ENCODE results near the gene ZCCHC2.

Gene ZCCHC2

GRCh38 chr18:62522504-62523254 is at the start of gene ZCCHC2:
ZCCHC2 (plus strand) TSS chr18:62523025; CDS start chr18:62523425, 400 bp downstream.
- peak; percentile 99 for DNase-seq

DNA sequence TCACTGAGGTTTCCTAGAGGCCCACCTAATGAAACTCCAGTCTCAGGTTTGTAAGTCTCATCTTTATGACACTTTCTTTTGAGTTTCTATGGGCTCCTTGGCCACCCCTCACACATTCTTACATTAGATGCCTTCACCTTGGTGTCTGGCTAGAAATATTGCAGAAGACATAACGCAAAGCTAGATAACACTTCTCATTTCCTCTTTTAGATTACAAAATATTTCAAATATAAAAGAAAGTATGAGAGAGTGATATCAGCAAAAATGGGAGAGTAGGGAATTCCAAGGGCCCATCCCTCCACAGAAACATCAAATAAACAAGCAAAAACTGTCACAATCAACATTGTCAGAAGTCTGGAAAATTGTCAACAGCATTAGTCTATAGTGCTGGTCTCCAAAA is 43.3 kb upstream of the ZCCHC2 start:
- DNase-seq: peak in 2 of 3 donors; percentile 35 to 47

- DNase-seq: no peak
Observed at GRCh38 chr18:62480927-62481326, 41.9 kb upstream of the ZCCHC2 start.

DNA sequence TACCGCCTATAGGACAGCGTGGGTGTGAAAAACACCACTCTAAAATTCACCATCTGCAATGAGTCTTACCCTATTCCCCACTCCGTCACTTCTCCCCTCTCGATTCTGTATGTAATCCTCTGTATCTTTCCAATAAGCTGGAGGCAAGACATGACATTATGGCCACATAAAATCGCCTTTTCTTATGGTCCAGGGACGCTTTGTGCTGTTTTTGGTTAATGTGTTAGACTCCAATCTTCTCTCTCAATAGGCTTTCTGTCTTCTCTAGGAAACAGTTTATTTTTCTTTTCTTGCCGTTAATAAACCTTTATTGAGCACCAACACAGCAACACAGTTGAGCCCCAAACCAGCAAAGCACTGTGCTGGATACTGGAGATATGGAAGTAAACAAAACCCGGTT is 37.9 kb upstream of the ZCCHC2 start:
- no peak for DNase-seq

DNA sequence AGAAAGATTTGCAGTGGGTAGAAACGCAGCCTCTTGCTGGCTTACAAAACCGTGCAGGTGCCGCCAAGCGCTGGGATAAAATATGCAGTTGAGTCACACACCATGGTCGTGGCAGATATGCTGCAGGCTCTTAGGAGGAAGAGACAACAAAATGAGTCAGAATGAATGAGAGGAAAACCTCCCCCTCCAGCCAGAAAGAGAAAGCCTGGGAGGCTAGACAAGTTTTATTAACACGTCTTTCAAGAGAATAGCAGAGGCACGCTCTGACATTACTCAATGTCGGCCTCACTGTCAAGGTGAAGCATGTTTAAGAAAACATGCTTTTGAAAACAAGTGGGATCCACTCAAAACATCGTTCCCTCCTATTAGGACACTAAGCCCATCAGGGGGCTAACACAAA is 37.1 kb upstream of the ZCCHC2 start:
- peak in 2 of 3 donors; percentile 19 to 27 for DNase-seq

DNA sequence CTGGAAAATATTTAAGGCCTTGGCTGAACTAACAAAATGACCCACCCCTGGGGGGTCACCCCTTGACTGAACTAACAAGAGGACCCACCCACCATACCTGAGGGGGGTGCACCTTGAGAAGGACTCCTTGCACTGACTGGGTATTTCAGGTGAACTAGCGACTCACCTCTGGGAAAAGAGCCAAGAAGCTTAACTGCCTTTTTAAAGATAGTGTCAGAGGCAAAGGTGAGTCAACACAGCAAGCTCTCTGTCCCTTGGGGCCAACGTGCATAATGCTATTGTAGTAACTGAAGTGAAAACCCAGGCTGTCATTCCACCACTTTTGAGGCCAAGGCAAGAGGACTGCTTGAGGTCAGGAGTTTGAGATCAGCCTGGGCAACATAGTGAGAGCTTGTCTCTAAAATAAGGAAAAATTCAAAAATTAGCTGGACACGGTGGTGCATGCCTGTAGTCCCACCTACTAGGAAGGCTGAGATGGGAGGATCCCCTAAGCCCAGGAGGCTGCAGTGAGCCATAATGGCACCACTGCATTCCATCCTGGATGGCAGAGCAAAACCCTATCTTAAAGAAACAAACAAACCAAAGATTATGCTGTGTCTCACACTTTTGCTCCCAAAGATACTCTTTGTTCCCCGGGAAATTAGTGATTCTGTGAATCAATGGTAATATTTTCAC is 36.4 kb upstream of the ZCCHC2 start:
- DNase-seq: no peak

GRCh38 chr18:62487161-62487560 is 35.7 kb upstream of the ZCCHC2 start:
- no peak for DNase-seq

DNA sequence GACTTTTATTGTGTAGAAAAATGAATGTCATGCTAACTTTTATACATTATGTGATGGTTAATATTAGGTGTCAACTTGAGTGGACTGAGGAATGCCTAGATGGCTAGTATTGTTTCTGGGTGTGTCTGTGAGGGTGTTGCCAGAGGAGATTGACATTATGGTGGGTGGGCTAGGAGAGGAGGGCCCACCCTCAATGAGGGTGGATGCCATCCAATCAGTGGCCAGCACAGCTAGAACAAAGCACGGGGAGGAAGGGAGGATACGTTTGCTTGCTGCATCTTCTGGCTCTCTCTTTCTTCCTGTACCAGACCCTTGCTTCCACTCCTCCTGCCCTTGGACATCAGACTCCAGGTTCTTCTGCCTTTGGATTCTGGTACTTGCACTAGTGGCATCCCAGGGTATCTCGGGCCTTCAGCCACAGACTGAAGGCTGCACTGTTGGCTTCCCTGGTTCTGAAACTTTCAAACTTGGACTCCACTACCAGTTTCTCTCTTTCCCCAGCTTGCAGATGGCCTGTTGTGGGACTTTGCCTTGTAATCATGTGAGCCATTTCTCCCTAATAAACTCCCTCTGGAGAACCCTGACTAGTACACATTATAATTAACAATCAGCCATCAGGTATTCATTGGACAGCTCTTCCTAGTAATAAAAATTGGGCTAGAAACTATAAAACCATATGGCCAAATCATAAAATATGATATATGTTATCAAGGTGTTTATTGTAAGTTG is 31.7 kb upstream of the ZCCHC2 start:
- no peak for DNase-seq

GRCh38 chr18:62493033-62493862 is 29.6 kb upstream of the ZCCHC2 start:
- DNase-seq: no peak

DNA sequence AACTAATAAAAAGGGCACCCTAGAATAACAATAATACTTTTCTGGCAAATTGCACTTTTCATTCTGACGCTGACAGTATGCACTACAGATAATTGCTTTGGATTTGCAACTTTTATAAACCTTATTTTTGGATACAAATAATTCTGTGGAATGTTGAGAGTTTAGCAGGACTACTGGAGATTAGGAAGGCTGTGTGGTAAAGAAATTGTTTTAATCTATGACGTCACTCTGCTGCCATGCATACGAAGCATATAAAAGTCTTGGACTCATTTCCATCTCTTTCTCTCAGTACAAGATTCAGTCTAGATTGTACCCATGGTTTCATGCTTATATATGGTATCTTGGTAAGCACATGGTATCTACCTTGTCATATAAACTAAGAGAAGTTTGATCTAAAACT is 28.1 kb upstream of the ZCCHC2 start:
- DNase-seq: no peak

- DNase-seq: no peak
Observed at GRCh38 chr18:62496262-62496661, 26.6 kb upstream of the ZCCHC2 start.

DNA sequence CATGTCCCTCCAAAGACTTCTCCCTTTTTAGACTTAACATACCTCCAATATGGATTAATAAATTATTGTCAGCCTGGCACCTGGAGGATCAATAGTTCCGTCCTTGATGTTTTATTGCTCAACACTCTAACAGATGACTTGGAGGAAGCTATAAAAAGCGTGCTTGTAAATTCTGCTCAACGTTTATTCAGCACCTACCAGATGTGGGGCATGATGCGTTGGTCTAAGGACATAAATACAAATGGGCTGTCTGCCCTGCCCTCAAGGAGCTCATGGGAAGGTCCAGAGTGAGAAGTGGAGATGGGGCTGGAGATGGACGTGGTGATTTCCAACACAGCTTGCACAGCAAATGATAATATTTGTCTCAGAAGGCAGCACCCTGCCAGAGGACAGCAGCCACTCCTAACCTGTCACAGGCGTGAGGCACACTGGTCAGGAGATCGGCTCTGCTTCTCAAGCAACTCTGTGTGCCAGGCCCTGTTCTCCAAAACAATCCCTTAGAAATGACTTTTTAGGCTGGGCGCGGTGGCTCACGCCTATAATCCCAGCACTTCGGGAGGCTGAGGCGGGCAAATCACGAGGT is 25.5 kb upstream of the ZCCHC2 start:
- DNase-seq: no peak

- DNase-seq: peak in 1 of 3 donors; percentile 27
Observed at GRCh38 chr18:62498616-62499262, 24.1 kb upstream of the ZCCHC2 start.

DNA sequence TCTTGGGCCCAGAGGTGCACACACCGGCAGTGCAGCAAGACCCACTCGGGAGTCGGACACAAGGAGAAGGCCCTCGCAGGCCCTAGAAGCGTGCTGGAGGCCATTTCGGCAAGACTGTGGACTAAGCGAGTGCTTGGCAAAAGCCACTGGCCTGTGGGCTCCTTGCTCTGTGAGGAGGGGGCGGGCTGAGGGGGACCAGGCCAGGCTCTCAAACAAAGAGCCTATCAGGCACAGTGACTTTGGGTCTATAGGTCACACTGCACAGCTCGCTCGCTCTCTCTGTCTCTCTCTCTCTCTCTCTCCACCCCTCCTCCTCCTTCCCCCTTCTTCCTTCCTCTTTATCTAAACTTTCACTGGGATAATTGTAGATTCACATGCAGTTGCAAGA is 23.6 kb upstream of the ZCCHC2 start:
- peak; percentile 44 to 54 (median 49) for DNase-seq

DNA sequence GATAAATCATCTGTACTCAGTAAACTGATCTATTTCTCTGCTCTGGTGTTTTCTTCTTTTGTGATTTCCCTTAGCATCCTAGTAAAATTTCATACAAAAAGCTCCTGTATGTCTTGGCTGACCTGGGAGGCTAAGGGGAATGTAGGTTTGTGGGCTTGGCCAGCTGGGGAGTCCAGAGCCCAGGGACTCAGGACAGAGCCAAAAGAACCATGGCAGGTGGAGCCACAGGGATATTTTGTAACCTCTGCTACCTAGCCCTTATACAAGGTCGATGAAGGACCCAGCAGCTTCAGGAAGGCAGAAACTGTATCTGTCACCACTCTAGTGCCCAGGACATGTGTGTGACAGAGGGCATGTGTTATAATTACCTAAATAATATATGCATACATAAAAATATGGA is 22.7 kb upstream of the ZCCHC2 start:
- no peak for DNase-seq

- DNase-seq: no peak
Observed at GRCh38 chr18:62500966-62501591, 21.7 kb upstream of the ZCCHC2 start.

DNA sequence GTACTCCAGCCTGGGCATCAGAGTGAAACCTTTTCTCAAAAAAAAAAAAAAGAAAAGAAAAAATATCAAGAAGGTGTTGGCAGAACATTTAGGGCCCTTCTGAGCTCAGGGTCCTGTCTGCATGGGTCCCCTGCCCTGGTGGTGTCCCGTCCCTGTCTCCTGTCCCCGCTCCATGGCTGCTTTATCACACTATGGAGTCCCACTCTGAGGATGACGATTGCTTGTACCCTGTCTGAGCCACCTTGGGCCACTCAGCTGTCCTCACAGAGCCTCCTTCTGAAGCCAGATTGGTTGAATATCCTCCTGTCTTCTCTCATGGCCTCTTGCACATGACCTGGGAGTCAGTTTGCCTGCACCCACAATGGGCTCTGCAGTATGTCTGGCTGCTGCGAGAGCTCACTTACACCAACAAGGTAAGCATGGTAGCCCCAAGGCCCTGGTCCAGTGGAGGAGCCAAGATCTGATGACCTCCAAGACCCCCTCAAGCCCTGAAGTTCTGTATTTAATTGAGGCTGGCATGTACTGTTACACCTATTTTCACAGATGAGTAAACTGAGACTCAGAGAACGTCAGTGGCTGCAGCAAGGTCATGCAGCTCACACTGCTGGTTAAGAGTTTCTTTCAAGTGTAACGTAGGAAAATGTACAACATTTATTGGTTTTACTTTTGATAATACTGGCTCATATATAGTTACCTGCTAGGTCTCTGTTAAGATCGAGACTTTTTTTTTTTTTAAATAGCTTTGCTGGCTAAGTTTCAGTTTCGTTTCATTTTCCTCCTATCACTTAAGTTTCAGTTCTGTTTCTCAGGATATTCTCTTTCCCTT is 16.9 kb upstream of the ZCCHC2 start:
- DNase-seq: peak; percentile 65 to 92 (median 89)

DNA sequence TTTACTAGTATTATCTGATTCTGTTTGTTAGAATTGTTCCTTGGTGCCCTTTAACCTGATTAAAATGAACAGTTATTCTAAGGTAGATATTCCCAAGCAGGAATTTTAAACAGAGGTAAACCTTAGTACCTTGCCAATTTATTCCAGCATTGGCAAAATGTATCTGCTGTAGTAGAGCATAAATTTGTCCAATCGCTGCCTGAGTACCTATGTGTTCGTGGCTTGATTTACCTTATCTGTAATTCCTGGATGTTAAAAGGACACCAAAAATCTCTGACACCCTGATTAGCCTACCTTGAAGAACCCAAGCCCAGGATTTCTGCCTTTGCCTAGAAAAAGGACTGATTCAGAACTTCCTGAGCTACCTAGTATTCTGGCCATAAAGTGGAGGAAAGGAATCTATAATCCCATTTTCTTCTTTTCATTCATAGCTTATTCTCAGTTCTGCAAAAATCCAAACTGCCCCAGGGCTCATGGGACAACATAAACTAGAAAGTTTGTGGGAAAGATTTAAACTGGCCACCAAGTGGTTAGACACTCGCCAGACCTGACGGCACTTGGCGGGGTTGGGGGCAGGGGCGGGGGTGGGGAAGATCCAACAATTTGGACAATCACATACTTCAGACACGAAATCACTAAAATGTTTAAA is 16.2 kb upstream of the ZCCHC2 start:
- peak; percentile 71 to 86 (median 73) for DNase-seq

GRCh38 chr18:62509779-62510178 is 13.0 kb upstream of the ZCCHC2 start:
- no peak for DNase-seq

DNA sequence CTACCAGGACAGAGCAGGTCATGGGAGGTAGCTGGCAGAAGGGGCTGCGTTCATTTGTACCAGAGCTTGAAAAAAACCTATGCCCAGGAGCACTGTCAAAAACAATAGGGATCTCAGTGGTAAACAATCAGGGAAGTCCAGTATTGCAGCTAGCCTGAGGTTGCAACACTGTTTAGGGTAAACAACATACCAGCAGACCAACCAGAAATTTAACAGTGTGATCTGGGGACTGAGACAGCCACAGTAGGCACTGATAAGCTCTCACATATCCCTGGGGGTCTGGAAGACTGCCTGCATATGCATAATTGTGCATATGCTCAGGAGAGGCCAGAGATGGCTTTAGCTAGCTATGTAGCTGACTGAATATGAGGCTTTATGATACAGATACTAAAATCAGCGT is 12.0 kb upstream of the ZCCHC2 start:
- DNase-seq: peak; percentile 70 to 78 (median 78)

Data from suppressor macrophage treated with lipopolysaccharide for 1 hour (primary cell).